K562 (cell line): Measurements from ENCODE around the gene HSD17B12. TPM values are rescaled to one million over a fixed set of nuclear protein-coding genes. Genes with fewer than 3 reads are reported as not detected.
A peak's percentile ranks its signal among the peaks of the same experiment; 100 is the strongest.

ENCODE experiments used
- E2F4 ChIP-seq: sonication (generic); formaldehyde crosslinking; IDR thresholded peaks from 2 replicates; pipeline ENCODE4 v1.8.0; 2022; ENCODE audit warnings: mild to moderate bottlenecking, low read depth, missing genetic modification reagents
- EP400 ChIP-seq: fragments of 450-650 bp; IDR thresholded peaks from 2 replicates; pipeline ENCODE4 v1.6.1; 2017; ENCODE audit warnings: antibody characterized with exemption, mild to moderate bottlenecking, moderate library complexity
- HNRNPUL1 ChIP-seq: fragments of 200-400 bp; formaldehyde crosslinking; IDR thresholded peaks from 2 replicates; pipeline ENCODE4 v1.6.1; 2017; ENCODE audit warnings: low read length
- KHSRP ChIP-seq: fragments of 450-650 bp; IDR thresholded peaks from 2 replicates; pipeline ENCODE4 v1.6.1; 2017
- KLF1 ChIP-seq: fragments of 450-650 bp; IDR thresholded peaks from 2 replicates; pipeline ENCODE4 v1.6.1; 2016; ENCODE audit warnings: missing genetic modification characterization, missing compliant biosample characterization
- MBD2 ChIP-seq: sonication (generic); IDR thresholded peaks from 2 replicates; pipeline ENCODE4 v1.6.1; 2016; ENCODE audit warnings: low read depth, borderline replicate concordance
- RHOXF2B ChIP-seq: fragments of 250-450 bp; sonication (Bioruptor Pico); conservative IDR thresholded peaks from 2 replicates; pipeline ENCODE4 v1.5.1; 2021
- SETDB1 ChIP-seq: IDR thresholded peaks from one replicate; pipeline ENCODE4 v1.6.1; 2012; ENCODE audit warnings: low read length, control low read depth, inconsistent platforms
- SREBF2 ChIP-seq: sonication (generic); formaldehyde crosslinking; IDR thresholded peaks from 2 replicates; pipeline ENCODE4 v1.4.0; 2020; ENCODE audit warnings: mild to moderate bottlenecking, missing genetic modification reagents
- THRAP3 ChIP-seq: fragments of 450-650 bp; IDR thresholded peaks from 2 replicates; pipeline ENCODE4 v1.6.1; 2016; ENCODE audit warnings: mild to moderate bottlenecking, inconsistent platforms, borderline replicate concordance
- TOE1 ChIP-seq, 2 experiments: fragments of 450-650 bp in 1 of 2; sonication (generic) in 1 of 2; formaldehyde crosslinking in 1 of 2; IDR thresholded peaks; 2 replicates each; pipeline versions ENCODE4 v1.7.1 to v1.8.0; 2016 to 2022; ENCODE audit warnings: borderline replicate concordance in 2 of 2, mild to moderate bottlenecking in 2 of 2, antibody characterized with exemption in 1 of 2, inconsistent platforms in 1 of 2, low read depth in 1 of 2, missing genetic modification reagents in 1 of 2, moderate library complexity in 1 of 2
- ZHX1 ChIP-seq: fragments of 150-350 bp; conservative IDR thresholded peaks from 2 replicates; pipeline ENCODE4 v1.6.1; 2014; ENCODE audit warnings: low read length
- ZNF274 ChIP-seq: IDR thresholded peaks from 2 replicates; pipeline ENCODE4 v1.6.1; 2011; ENCODE audit warnings: low read depth, mild to moderate bottlenecking, low read length, moderate library complexity, borderline replicate concordance
- ZNF3 ChIP-seq: fragments of 250-450 bp; sonication (Bioruptor Pico); IDR thresholded peaks from 2 replicates; pipeline ENCODE4 v1.5.0; 2021; ENCODE audit warnings: mild to moderate bottlenecking, moderate library complexity
- ZNF324 ChIP-seq: fragments of 250-450 bp; sonication (Bioruptor Pico); IDR thresholded peaks from 2 replicates; pipeline ENCODE4 v1.4.0; 2020; ENCODE audit warnings: mild to moderate bottlenecking
- ZNF561 ChIP-seq: fragments of 450-650 bp; formaldehyde crosslinking; conservative IDR thresholded peaks from 2 replicates; pipeline ENCODE4 v1.4.0; 2020; ENCODE audit warnings: mild to moderate bottlenecking, moderate library complexity
- ZNF584 ChIP-seq: fragments of 200-800 bp; sonication (Bioruptor generic); IDR thresholded peaks from 2 replicates; pipeline ENCODE4 v1.6.1; 2016; ENCODE audit warnings: low read depth, mild to moderate bottlenecking, missing genetic modification characterization, missing compliant biosample characterization
- polyA plus RNA-seq, 8 experiments: library from polyadenylated mRNA; depleted of rRNA in 4 of 8; stranded (reverse) in 5 of 8; unstranded in 3 of 8; fragments of >200 nt; fragmentation: Nextera tagmentation in 2 of 8; fragmentation: Illumina TruSeq in 1 of 8; extraction: Ambion mirVana in 2 of 8; extraction: Trizol in 1 of 8; gene quantifications; 2 replicates each; pipeline versions ENCODE4 v1.2.1 to v1.2.3, GENCODE V29; 2011 to 2014; ENCODE audit warnings: inconsistent platforms in 1 of 8, missing spikeins in 1 of 8
- total RNA-seq, 7 experiments: library from RNA; depleted of rRNA in 6 of 7; stranded (reverse); fragments of >200 nt in 6 of 7; fragmentation: Illumina TruSeq in 2 of 7; extraction: Trizol in 2 of 7; gene quantifications; 2 replicates each; pipeline versions ENCODE4 v1.2.1 to v1.2.3, GENCODE V29; 2011 to 2021; ENCODE audit warnings: low replicate concordance in 1 of 7
- TF ChIP-seq, protein P1 (sequence below): fragments of 250-450 bp; sonication (Bioruptor Pico); IDR thresholded peaks from 2 replicates; pipeline ENCODE4 v1.4.0; 2020; ENCODE audit warnings: mild to moderate bottlenecking, moderate library complexity, borderline replicate concordance
- TF ChIP-seq, protein P2 (sequence below): fragments of 450-650 bp; IDR thresholded peaks from 2 replicates; pipeline ENCODE4 v1.6.1; 2016; ENCODE audit warnings: mild to moderate bottlenecking

The HSD17B12 gene
- total and polyA plus RNA-seq, 9 of the 15 experiments (the other 6 are each of a cell fraction or from before 2014, with no cell fraction given), result 9.1 to 34.5 (median 23.3) TPM

DNA sequence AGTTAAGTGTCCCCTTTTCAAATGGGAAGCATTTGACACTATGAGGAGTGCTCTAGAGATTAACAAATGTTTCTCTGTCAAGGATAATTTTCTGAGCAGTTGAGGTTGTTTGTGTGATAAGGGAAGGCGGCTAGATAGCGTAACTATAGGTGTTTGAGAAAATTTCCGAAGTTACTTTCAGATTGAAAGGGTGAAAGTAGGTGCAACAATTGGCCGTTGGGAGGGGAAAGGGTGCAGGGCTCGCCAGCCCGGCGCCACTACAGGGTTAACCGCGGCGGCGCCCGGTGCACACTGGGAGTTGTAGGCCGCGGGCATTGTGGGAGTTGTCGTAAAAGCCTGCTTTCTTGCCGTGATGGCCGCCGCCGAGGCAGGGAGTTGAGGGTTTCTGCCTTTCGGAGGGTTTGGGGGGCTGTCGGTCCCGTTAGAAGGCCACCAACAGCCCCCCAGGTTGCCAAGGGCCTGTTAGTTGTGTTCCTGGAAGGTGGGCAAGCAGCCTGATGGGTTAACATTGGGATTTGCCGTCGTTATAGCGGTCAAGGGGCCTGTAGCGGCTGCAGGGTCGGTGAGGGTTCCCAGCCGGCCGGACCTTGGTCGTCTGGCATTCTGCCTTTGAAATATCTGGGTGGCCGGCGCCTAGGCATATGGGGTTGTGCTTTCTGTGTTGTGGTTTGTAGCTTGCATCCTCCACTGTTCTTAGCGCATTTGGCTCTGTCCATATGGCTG, 36.5 kb upstream of the HSD17B12 start (continued):
- TF ChIP-seq TOE1 (IDR thresholded peaks at IDR 0.05; ENCODE audit: borderline replicate concordance) (peak; percentile 87), TOE1 (CRISPR knock-in tag; IDR thresholded peaks at IDR 0.05; ENCODE audit: borderline replicate concordance, low read depth) (no peak), ZHX1 (no peak), RHOXF2B (no peak), KHSRP (no peak), SREBF2 (CRISPR knock-in tag) (no peak), ZNF324 (CRISPR knock-in tag) (no peak), THRAP3 (no peak), SETDB1 (no peak), E2F4 (0 out of 2 replicates have a peak, but pooled peaks have one; percentile 35), ZNF584 (CRISPR knock-in tag) (no peak), ZNF3 (CRISPR knock-in tag) (no peak), MBD2 (peak; percentile 84), ZNF561 (CRISPR knock-in tag) (no peak), EP400 (peak; percentile 52; the same call in 1 of the 2 replicates), ZNF274 (no peak), HNRNPUL1 (no peak), KLF1 (tag) (no peak)
- TF ChIP-seq, protein P1, sequence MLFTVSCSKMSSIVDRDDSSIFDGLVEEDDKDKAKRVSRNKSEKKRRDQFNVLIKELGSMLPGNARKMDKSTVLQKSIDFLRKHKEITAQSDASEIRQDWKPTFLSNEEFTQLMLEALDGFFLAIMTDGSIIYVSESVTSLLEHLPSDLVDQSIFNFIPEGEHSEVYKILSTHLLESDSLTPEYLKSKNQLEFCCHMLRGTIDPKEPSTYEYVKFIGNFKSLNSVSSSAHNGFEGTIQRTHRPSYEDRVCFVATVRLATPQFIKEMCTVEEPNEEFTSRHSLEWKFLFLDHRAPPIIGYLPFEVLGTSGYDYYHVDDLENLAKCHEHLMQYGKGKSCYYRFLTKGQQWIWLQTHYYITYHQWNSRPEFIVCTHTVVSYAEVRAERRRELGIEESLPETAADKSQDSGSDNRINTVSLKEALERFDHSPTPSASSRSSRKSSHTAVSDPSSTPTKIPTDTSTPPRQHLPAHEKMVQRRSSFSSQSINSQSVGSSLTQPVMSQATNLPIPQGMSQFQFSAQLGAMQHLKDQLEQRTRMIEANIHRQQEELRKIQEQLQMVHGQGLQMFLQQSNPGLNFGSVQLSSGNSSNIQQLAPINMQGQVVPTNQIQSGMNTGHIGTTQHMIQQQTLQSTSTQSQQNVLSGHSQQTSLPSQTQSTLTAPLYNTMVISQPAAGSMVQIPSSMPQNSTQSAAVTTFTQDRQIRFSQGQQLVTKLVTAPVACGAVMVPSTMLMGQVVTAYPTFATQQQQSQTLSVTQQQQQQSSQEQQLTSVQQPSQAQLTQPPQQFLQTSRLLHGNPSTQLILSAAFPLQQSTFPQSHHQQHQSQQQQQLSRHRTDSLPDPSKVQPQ, result no peak
- TF ChIP-seq, protein P2, sequence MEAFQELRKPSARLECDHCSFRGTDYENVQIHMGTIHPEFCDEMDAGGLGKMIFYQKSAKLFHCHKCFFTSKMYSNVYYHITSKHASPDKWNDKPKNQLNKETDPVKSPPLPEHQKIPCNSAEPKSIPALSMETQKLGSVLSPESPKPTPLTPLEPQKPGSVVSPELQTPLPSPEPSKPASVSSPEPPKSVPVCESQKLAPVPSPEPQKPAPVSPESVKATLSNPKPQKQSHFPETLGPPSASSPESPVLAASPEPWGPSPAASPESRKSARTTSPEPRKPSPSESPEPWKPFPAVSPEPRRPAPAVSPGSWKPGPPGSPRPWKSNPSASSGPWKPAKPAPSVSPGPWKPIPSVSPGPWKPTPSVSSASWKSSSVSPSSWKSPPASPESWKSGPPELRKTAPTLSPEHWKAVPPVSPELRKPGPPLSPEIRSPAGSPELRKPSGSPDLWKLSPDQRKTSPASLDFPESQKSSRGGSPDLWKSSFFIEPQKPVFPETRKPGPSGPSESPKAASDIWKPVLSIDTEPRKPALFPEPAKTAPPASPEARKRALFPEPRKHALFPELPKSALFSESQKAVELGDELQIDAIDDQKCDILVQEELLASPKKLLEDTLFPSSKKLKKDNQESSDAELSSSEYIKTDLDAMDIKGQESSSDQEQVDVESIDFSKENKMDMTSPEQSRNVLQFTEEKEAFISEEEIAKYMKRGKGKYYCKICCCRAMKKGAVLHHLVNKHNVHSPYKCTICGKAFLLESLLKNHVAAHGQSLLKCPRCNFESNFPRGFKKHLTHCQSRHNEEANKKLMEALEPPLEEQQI, result 0 out of 2 replicates have a peak, but pooled peaks have one; percentile 51
